Stimulated activated CD8-positive, alpha-beta memory T cell treated with anti-CD3 and anti-CD28 coated beads, Interleukin-4, amount 100 ng/mL, for 48 hours (primary cell): ENCODE results near the gene LGR6.
"Not testable (repeated sequence)": the region's sequence is repeated elsewhere in the genome, so short reads cannot be mapped to it uniquely, and the experiment has no call there.

Experiments
- DNase-seq: peaks from one replicate; pipeline ENCODE4 v3.0.0-alpha.2; 2020

Gene LGR6

GRCh38 chr1:202179828-202180750 lies 13.5 kb upstream of the LGR6 start:
- no peak for DNase-seq

DNA sequence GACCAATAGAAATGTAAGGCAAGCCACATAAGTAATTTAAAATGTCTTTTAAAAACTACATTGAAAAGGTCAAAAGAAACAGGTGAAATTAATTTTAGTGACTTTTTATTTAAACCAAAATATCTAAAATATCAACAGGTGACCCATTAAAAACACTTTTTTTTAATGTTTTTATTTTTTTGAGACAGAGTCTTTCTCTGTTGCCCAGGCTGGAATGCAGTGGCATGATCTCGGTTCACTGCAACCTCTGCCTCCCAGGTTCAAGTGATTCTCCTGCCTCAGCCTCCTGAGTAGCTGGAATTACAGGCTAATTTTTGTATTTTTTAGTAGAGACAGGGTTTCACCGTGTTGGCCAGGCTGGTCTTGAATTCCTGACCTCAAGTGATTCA lies 12.9 kb upstream of the LGR6 start:
- not testable (repeated sequence) for DNase-seq

- no peak for DNase-seq
Observed at GRCh38 chr1:202181586-202181985, 12.0 kb upstream of the LGR6 start.

- no peak for DNase-seq
Observed at GRCh38 chr1:202182040-202182877, 11.3 kb upstream of the LGR6 start.

DNA sequence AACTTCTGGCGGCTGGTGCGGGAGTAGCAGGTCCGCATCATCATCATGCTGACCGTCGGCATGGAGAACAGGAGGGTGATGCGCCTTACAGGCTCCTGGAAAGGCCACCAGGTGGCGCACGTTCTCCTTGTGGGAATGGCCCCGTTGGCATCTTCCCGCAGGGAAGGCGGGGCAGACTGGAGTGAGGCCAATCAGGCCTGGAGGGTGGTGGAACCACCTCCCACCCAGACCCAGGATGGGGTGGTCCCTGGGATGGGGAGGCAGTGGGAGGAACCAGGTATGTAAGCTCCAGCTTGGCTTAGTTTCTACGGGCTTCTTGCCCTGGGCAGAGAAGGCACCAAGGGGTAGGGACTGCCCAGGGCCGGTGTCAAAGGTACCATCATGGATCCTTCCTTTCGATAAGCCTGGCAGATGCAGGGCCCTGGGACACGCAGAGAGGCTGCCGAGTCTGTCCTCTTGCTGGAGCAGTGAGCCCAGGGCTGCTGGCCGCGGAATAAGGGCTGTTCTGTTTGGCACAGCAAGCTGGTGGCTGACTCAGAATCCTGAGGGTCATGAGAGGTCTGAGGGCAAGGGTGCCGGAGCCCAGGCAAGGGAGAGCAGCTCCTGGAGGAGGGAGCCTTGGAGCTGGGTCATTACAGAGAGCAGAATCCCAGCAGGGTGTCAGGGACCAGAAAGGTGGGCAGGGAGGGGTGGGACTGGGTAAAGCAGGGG lies 8.7 kb upstream of the LGR6 start:
- DNase-seq: peak; percentile 90

DNA sequence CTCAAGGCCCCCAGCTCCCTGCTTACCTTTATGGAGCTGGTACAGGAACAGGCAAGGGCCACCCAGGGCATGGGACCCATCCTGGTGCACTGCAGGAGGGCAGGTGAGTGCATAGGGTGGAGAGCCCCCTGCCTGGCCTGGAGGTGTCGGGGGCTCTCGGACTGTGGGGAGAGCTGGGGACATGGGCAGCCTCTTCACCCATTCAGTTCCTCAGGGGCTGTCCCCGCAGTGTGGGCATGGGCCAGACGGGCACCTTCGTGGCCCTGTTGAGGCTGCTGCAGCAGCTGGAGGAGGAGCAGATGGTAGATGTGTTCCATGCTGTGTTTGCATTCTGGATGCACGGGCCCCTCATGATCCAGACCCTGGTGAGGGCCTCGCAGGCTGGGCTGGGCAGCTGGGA lies 7.3 kb upstream of the LGR6 start:
- DNase-seq: no peak

GRCh38 chr1:202187041-202187671 lies 6.4 kb upstream of the LGR6 start:
- DNase-seq: no peak

DNA sequence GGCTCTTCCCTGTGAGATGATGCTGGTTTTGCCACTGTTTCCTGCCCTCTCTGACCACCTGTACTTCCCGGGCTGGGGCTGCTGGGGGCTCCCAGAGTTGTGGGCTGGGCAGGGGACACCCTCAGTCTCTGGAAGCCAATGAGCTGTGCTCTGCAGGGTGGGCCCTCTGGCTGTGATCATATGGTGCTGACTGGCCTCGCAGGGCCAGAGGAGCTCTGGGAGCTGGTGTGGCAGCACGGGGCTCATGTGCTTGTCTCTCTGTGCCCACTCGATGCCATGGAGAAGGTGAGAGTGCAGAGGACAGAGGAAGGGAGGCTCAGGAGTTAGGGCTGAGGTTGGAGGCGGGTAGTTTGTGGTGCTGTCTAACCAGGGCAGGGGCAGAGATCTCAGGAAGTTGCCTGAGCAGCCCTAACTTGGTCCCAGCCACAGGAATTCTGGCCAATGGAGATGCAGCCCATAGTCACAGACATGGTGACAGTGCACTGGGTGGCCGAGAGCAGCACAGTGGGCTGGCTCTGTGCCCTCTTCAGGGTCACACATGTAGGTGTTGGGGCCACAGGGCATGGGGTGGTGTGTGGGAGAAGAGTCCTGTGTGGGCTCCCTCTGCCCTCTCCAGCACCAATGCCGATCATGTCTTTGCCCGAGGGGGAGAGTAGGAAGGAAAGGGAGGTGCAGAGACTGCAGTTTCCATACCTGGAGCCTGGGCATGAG lies 5.7 kb upstream of the LGR6 start:
- no peak for DNase-seq

DNA sequence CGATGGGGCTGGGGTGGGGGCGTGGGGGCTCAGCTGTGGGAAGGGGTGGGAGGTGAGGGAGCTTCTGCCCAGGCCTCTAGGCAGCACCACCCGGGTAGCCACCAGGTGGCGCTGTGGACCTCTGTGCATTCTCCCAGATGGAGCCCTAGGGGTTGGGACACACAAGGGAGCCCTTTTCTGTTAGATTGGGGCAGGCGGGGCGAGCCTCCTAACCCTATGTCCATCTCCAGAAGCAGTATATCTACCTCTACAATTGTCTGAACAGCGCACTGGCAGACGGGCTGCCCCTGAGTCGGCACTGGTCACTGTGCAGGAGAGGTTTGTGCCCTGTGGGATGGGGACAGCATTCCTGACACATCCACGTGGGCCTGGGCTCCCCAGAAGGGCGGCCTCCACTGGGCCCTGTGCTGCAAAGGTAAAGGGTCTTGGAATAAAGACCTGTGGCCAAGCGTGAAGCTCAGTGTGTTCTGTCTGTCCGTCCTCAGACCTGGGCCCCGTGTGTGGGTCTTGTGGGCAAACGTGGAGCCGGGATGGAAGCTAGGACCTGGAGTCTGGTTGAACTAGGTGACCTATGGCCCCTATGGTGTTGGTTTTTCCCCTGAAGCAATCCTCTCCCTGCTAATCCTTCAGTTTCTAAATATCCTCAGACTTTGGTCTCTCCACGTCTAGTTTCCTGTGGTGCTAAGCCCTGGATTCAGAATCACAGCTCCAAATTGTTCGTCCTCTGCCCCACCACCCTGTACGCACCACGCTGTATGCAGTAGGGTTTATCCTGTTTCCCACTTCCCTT lies 4.4 kb upstream of the LGR6 start:
- DNase-seq: peak; percentile 93

DNA sequence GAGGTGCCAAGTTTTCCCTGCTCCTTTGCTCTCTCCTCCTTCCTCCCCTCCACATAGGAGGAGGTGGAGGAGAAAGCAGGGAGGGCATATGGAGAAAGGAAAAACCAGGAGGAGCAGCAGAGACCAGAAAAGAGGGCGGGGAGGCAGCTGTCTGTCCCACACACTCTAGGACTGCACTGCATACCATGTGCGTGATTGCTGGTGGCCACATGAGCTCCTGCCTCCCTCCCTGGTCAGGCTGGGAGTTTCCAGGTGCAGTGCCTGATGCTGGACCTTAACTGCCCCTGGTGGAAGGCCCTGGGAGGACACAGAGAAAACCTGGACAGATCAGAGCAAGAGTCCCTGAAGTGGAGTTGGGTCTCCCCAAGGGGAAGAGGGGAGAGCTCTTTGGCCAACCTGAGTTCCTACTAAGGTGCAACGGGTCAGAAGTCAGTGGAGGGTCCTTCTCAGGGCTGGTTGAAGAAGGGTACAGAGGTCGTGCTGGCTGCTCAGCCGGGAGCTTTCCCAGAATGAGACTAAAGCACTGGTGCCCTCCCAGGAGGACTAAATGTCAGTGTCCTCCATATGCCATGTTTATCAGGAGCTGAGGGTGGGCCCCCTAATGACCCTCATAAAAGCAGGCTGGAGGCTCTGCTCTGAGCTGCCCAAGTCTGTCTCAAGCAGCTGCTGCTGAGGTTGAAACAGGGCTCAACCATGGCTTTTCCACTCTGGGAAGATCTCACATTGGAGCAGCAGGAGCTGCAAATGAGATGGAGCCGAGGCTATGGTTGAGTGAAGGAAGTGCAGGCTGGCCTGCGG lies 3.5 kb upstream of the LGR6 start:
- no peak for DNase-seq

GRCh38 chr1:202191391-202191790 lies 2.2 kb upstream of the LGR6 start:
- not testable (repeated sequence) for DNase-seq

GRCh38 chr1:202192770-202193613 lies 607 bp upstream of the LGR6 start:
- DNase-seq: peak; percentile 80

- no peak for DNase-seq
Observed at GRCh38 chr1:202194328-202194648, 689 bp downstream of the LGR6 start.

GRCh38 chr1:202197653-202198365 lies 4.2 kb downstream of the LGR6 start:
- no peak for DNase-seq

DNA sequence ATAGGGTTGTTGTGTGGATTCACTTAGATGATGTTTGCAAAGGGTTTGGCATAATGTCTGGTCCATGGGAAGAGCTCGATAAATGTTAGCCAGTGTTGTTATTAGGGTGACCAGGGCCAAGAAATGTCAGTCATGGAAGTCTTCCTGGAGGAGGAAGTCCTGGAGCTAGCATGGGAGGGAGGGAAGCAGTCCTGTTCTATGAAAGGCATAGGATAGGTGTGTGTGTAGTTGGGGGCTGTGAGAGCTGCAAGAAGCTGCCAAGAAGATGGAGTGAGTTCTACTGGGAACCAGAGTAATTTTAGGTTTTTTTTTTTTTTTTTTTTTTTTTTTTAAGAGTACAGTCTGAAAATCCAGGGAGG lies 4.7 kb downstream of the LGR6 start:
- no peak for DNase-seq

DNA sequence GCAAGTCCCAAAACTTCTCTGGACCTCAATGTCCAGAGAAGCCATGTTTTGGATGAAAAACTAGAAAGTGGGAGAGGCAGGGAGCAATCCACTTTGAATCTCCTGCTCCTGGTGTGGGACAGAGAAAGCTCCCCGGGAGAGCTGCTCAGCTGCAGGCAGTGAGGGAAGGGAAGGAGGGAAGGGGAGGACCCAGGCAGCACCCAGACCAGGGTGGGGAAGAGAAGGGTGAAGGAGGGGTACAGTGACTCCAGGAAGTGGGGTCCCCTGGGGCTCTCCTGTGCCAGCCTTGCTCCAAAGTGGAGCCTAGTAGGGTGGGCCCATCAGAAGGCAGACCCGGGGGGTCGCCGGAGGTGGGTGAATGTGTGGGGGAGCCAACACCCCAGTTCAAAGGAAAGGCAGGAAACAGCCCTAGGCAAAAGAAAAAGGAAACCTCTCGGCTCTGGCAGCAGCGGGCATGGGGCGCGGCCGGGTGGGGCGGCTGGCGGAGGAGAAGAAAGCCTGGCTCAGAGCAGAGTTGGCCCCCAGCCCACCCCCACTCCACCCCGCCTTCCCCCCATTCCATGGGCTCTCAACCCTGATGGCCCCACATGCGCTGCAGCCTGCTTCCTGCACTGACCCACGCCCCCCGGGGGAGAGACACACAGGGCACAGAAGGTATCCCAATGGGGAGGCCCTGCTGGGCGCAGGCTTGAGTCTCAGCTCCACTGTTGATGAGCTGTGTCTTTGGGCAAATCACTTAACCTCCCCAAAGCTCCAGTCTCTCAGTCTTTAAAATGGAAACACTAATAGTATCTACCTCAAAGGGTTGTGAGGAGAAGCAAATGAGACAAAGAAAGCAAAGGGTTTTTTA lies 5.7 kb downstream of the LGR6 start:
- DNase-seq: no peak

DNA sequence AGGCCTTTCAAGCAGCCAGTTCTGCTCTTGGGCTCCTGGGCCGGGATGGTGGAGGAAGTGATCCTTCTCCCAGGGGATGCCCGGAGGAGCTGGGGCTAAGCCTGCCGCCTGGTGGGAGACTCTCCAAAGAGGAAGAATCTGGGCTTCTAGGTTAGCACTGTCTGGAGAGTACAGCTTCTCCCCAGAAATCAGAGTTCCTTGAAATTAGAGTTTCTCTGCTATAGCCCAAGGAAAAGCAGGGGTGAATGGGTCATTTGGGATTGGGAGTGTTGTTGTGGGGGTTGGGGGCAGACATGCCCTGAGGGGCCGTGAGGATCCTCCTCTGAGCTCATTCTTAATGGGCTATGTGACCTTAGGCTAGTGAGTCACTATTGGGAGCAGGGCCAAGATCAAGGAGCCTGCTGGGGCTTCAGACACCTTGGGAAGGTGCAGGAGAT lies 6.5 kb downstream of the LGR6 start:
- DNase-seq: no peak

GRCh38 chr1:202200669-202201068 lies 7.1 kb downstream of the LGR6 start:
- DNase-seq: no peak
